HG02588 (cell line): ENCODE measurements around the gene DHDDS.
"Not testable (repeated sequence)": the region's sequence is repeated elsewhere in the genome, so short reads cannot be mapped to it uniquely, and the experiment has no call there.

Source experiments
- ATAC-seq: cut with Tn5 transposase; IDR thresholded peaks from one replicate; pipeline ENCODE4 v1.9.1; 2021; ENCODE audit warnings: mild to moderate bottlenecking, moderate library complexity; ENCODE audit not compliant: unreplicated experiment

Gene DHDDS

DNA sequence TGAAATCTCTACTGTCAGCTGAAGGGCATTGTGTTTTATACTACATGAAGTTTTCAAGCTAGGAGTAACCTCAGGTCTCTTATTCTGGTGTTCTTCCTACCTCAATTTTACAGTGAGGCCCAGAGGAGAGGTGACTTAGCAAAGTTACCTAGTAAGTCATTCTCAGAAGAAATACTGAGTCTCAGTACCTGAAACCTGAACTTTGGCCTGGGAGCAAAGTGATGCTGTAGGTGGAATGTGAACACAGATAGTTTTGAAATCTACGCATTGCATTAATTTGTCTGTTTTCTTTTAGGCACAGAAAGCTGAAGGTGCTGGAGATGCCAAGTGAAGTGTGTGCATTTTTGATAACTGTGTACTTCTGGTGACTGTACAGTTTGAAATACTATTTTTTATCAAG is 42.7 kb downstream of the DHDDS start:
- no peak for ATAC-seq

DNA sequence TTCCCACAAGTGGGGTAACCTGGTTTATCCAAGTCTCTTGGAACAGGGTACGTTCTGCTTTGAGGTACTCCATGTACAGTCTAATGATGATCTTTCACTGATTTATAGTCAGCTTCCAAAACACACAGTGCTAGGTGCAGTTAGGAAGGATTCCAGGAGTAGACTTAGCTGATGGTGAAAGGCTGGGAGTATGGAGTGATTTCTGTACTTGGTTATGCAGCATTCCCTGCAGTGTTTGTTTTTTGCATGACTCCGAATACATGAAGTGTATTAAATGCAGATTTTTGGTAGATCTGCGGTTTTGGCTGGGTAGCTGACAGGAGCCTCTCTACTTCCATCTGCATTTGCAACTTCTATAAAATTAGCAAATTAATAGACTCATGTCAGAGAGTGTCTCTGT is 43.9 kb downstream of the DHDDS start:
- ATAC-seq = no peak

DNA sequence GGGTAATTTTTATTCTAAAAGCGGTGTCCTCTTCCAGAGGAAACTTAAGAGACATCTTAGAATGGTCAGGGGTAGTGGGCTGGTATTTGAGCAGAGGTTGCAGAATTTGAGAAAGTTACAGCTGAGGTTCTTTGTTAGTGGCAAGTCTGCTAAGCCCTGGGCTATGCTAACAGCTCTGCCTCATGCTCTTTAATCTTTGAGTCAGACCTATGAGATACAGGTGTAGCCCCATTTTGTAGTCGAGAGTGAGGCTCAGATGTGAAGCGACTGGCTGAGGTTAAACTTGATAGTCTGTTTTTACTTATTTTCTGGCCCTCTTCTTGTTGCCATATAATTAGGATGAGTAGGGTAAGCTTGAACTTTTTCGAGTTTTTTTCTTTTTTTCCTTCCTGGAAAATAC is 44.8 kb downstream of the DHDDS start:
- ATAC-seq = no peak

DNA sequence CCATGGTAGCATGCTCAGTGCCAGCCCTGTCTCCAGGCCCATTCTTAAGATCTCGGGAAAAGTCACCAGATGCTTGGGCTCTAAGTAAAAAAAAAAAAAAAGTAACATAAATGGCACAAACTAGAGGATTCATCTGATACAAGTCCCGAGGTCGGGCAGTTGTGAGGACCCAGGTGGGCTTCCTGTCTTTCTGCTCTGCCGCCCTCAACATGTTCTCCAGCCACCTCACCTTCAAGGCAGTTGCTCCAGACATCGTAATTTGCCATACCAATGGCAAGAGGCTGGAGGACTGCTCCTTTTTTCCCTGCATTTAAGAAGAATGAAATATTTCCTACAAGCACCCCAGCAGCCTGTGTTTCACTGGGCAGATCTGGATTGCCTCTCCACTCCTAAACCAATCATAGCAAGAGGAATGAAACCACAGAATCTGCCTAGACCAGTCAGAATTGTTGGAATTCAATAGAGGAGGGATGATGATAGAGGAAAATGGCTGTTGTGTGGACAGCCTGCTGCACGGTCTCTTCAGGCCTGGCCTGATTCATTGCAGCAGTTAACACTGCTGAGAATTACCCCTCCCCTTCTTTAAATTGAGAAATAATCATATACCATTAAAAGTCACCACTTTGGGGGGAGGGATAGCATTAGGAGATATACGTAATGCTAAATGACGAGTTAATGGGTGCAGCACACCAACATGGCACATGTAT is 45.5 kb downstream of the DHDDS start:
- ATAC-seq = no peak

DNA sequence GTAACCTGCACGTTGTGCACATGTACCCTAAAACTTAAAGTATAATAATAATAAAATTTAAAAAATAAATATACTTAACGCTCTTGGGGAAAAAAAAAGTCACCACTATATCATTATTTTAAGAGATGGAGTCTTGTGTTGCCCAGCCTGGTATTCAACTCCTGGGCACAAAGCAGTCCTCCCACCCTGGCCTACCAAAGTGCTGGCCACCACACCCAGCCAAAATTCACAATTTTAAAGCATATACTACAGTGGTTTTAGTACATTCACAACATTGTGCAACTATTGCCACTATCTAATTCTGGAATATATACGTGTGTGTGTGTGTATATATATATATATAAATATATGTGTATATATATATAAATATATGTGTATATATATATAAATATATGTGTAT is 46.0 kb downstream of the DHDDS start:
- no peak for ATAC-seq

DNA sequence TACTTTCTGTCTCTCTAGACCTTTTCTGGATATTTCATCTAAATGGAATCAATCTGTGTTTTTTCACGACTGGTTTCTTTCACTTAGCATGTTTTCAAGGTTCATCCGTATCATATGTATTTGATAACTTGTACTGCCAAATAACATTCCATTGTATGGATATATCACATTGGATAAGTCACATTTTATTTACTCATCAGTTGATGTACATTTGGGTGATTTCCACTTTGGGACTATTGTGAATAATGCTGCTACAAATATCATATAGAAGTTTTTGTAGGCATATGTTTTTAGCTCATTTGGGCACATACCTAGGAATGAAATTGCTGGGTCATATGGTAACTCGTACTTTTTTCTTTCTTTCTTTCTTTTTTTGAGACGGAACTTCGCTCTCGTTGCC is 46.9 kb downstream of the DHDDS start:
- ATAC-seq = no peak

DNA sequence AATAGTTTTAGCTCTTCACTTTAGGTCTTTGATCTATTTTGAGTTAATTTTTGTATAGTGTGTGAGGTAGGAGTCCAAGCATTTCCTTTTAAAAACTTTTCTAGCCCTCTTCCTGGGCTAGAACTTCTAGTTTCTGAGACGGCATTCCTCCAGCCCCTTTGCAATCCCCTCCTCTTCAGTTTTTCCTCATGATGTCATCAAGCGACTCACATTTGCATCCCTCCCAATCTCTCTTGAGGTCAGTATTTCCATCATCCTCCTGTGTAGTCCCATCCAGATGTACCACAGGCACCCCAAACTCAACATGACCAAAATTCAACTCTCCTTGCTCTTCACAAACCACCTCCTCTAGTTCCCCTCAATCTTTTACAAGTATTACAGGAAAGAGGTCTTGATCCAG is 50.8 kb downstream of the DHDDS start:
- ATAC-seq = no peak

DNA sequence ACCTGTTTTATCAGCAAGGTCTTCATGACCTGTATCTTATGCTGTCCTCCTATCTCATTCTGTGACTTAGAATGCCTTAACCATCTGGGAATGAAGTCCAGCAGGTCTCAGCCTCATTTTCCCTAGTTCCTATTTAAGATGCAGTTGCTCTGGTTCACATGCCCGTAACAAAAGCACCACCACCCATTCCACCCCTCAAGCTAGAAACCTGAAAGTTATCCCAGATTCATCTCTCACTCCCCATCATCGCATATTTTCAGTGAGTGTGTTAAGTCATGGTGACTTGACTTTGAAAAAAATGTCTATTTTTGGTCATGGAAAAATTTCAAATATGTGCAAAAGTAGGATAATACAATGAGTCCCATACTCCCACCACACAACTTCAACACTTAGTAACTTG is 51.9 kb downstream of the DHDDS start:
- ATAC-seq = no peak

DNA sequence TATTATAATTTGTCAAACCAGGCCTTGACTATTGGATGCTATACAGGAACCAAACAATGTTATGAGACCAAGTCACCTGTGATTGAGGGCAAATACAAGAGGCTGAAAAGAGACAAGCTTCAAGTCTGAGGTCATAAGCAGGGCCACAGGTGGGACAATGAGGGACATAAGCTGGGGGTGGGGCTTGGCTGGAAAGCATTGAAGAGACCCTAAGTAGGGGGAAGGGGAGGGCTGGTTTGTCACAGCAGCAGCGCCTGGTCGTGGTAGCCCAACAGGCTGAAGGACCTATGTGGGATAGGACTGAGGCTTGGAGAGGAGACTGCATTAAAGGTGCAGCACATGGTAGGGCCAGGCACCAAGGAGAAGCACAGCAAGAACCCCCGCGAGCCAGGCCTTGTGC is 58.0 kb downstream of the DHDDS start:
- no peak for ATAC-seq

DNA sequence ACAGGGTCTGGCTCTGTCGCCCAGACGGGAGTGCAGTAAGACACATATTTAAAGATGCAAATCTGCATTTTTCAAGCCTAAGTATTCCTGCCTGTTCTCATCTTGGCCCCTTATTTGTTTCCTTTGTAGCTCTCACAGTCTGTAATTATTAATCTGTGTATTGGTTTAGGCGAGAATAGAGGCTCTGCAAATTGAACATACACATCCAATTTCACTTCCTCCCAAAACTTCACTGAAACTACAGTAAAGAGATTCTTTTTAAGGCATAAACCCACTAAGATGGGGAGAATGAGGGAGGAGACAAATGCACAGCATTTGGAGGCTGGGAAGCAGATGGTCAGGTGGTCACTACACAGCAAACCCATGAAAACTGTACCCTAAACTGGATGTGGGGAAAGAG is 61.1 kb downstream of the DHDDS start:
- ATAC-seq = no peak

DNA sequence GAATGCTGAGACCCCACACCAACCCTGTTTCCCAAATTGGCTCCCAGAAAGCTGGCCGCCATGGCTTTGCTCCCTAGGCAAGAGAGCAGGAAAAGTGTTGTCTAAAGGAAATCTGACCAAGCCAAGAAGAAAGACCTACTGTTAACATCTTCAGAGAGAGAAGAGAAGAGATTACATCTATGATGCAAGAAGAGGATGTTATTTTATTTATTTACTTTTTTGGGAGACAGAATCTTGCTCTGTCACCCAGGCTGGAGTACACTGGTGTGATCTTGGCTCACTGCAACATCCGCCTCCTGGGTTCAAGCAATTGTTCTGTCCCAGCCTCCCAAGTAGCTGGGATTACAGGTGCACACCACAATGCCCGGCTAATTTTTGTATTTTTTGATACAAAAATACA is 61.8 kb downstream of the DHDDS start:
- no peak for ATAC-seq

DNA sequence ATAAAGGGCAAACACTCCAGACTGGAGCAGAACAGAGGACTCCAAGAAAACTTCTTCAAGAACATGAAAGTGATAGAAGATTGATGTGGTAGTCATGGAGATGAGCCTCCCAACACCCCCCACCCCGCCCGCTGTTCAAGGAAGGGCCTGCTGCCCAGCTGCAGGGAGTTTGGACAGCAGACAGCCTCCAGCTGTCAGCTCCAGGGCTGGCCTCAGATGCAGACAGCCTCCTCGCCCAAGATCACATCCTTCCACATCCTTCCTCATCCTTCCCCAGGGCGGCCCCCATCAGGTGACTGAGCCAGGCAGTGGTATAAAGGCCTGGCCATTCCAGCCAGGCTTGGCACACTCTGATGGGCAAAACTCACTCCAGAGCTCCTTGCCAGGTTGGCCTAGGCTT is 64.7 kb downstream of the DHDDS start:
- no peak for ATAC-seq

DNA sequence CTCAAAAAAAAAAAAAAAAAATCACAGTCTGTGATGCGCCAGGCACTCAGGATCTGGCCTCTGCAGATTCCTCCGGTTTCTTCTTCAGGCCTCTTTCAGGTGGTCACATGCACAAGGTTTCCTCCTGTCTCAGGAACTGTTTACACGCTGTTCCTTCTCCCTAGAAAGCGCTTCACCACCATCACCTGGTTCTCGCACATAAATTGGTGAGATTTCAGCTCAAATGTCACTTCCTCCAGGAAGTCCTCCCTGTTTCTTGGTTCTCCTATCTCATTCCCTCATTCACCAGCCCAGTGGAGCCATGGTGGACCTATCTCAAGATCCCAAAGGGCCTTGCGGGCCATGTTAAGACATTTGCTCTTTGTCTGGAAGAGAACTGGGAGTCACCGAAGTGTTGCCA is 66.8 kb downstream of the DHDDS start:
- ATAC-seq = no peak

DNA sequence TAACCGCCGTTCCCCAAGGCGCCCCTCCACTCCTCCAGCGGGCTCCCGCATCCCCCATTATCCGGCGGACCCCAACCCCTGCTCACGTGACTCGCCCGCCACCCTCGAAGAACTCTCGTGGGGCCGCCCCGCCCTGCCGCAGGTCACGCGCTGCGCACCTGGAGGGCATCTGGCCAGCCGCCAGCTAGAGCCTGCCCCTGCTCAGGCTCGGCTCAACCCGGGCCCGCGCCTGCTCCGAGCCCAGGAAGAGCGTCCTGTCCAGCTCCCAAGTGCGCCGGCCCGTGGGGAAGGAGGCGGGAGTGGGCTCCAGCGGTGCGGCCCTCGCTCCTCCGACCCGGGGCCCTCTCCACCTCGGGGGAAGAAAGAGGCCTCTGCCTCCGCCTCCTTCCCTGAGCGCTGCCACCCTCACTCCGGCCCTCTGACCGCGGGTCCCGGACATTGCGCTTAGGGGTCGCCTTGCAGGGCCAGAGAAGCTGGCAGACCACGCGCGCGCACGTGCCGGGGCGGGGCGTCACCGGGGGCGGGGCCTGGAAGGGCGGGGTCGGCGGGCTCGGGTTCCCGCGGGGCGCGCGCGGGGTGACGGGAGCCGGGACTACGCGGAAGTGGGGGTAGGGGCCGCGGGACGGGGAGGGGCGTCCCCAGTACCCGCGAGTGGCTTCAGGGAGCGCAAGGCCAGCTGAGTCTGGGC is 68.5 kb downstream of the DHDDS start:
- ATAC-seq = peak; percentile 56

DNA sequence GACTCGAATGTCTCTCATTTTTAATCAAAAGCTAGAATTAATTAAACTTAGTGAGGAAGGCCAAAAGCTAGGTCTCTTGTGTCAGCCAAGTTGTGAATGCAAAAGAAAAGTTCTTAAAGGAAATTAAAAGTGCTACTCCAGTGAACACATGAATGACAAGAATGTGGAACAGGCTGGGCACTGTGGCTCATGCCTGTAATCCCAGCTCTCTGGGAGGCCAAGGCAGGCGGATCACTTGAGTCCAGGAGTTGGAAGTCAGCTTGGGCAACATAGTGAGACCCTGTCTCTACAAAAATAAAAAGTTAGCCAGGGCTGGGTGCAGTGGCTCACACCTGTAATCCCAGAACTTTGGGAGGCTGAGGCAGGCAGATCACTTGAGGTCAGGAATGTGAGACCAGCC is 78.6 kb downstream of the DHDDS start:
- not testable (repeated sequence) for ATAC-seq

DNA sequence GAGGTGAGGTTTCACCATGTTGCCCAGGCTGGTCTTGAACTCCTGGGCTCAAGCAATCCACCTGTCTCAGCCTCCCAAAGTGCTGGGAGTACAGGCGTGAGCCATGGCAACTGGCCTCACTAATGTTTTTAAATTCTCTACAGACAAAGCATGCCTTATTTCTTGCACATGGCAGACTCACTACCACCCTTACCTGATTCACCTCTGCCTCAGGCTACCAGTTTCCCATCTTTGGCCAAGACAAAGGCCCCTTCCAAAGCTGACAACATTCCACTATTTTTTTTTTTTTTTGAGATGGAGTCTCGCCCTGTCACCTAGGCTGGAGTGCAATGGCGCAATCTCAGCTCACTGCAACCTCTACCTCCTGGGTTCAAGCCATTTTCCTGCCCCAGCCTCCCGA is 83.7 kb downstream of the DHDDS start:
- ATAC-seq = not testable (repeated sequence)

DNA sequence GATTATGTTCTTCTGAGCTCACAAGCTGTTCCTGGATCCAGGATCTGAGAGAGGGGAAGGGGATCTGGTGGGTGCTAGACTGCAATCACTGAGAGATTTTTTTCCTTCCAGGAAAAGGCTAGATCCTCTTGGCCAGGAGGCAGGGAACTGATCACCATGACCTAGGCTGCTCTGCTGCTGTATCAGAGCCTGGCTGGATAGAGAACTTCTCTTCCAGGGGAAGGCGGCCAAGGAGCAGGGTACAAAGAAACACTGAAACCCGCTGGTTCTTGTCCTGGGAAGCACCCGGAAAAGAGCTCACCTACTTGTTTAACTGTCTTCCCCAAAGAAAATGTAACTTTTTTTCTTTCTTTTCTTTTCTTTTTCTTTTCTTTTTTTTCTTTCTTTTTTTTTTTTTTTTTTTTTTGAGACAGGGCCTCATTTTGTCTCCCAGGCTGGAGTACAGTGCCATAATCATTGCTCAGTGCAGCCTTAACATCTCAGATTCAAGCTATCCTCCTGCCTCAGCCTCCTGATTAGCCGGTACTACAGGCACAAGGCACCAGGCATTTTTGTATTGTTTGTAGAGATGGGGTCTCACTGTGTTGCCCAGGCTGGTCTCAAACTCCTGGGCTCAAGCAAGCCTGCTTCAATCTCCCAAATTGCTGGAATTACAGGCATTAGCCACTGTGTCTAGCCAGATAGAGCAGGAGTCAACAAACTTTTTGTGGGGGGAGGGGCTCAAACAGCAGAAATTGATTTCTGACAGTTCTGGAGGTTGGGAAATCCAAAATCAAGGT is 85.1 kb downstream of the DHDDS start:
- no peak for ATAC-seq

DNA sequence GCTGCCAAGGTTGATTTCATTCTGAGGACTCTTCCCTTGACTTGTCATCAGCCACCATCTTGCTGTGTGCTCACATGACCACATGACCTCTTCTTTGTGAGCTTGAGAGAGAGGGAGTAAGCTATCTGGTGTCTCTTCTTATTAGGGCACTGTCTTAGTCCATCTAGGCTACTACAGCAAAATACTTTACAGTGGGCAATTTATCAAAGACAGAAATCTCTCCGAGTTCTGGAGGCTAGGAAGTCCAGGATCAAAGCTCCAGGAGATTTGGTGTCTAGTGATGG is 85.6 kb downstream of the DHDDS start:
- no peak for ATAC-seq

DNA sequence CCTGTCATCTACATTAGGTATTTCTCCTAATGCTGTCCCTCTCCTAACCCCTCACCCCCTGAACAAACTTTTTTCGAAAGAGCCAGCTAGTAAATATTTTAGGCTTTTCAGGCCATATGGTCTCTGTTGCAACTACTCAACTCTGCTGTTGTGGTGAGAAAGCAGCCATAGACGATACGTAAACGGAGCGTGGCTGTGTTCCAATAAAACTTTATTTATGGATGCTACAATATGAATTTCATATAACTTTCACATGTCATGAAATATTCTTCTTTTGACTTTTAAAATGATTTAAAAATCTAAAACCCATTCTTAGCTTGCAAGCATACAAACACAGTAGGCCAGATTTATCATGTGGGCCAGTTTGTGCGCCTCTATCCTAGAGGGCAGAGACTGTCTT is 86.2 kb downstream of the DHDDS start:
- ATAC-seq = no peak

DNA sequence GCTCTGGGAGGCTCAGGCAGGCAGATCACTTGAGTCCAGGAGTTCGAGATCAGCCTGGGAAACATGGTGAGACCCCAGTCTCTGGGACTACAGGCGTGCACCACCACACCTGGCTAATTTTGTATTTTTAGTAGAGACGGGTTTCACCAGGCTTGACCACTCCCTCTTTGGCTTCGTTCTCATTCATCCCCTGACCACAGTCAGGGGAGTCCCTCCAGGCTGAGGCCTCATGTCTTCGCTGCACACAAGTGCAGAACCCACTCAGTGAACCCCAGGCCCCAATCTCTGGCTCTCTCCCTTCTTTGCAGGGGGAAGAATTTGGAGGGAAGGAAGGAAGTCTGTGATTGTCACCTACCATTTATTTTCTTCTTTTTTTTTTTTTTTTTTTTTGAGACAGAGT is 88.2 kb downstream of the DHDDS start:
- ATAC-seq = no peak
